Glutamatergic neuron (in vitro differentiated cells): ENCODE measurements around the gene METRN. TPM values are rescaled to one million over a fixed set of nuclear protein-coding genes. Genes with fewer than 3 reads are reported as not detected.

Experiments
- DNase-seq: peaks from one replicate; pipeline ENCODE4 v3.0.0; 2022
- H3K27ac Mint-ChIP-seq: one replicate; pipeline ENCODE4 v1.8.0; 2020; ENCODE audit warnings: mild to moderate bottlenecking, mixed read lengths, inconsistent platforms; ENCODE audit not compliant: unreplicated experiment
- H3K27me3 Mint-ChIP-seq: one replicate; pipeline ENCODE4 v1.8.0; 2020; ENCODE audit warnings: mild to moderate bottlenecking, moderate library complexity, mixed read lengths, inconsistent platforms; ENCODE audit not compliant: unreplicated experiment
- H3K36me3 Mint-ChIP-seq: one replicate; pipeline ENCODE4 v1.8.0; 2020; ENCODE audit warnings: mild to moderate bottlenecking, mixed read lengths, inconsistent platforms; ENCODE audit not compliant: unreplicated experiment
- H3K4me1 Mint-ChIP-seq: one replicate; pipeline ENCODE4 v1.8.0; 2020; ENCODE audit warnings: mild to moderate bottlenecking, low read depth, mixed read lengths, inconsistent platforms; ENCODE audit not compliant: unreplicated experiment
- H3K4me3 Mint-ChIP-seq: one replicate; pipeline ENCODE4 v1.8.0; 2020; ENCODE audit warnings: mild to moderate bottlenecking, mixed read lengths, inconsistent platforms; ENCODE audit not compliant: unreplicated experiment
- H3K9me3 Mint-ChIP-seq: one replicate; pipeline ENCODE4 v1.8.0; 2020; ENCODE audit warnings: mild to moderate bottlenecking, moderate library complexity, mixed read lengths, inconsistent platforms; ENCODE audit not compliant: unreplicated experiment
- long read RNA-seq: library from polyadenylated mRNA; unstranded; transcript quantifications from one replicate; pipeline ENCODE4 v2.0.0, GENCODE V29; 2020; ENCODE audit not compliant: unreplicated experiment
- total RNA-seq: library from RNA; stranded (reverse); fragmentation: NEBNext Ultra II Directional; extraction: Animal tissue kit (Norgen Biotek cat#: 25700); gene quantifications from one replicate; pipeline ENCODE4 v1.2.1, GENCODE V29; 2021; ENCODE audit not compliant: unreplicated experiment
- TF ChIP-seq, protein P1 (sequence below): fragments of 200-600 bp; sonication (generic); IDR thresholded peaks from one replicate; pipeline ENCODE4 v1.5.0; 2021; ENCODE audit not compliant: partially characterized antibody, unreplicated experiment

METRN gene
- 134 TPM for total RNA-seq
- long read RNA-seq, partial matches to known transcripts = 6 of 21 reads
- long read RNA-seq, other reads (novel, unspliced or antisense) = 9 of 21 reads

GRCh38 chr16:714558-715476 is at the start of gene METRN:
Gene METRN, plus strand, starts transcription at chr16:715118. Its CDS starts 172 bp downstream, at chr16:715290.
- DNase-seq = peak; percentile 98
- no peaks in the 10 kb centered on the region for H3K36me3 Mint-ChIP-seq
- H3K27ac Mint-ChIP-seq = peak within 1 kb of the TSS; percentile 85
- peaks cover 19% of the 10 kb centered on the region for H3K27me3 Mint-ChIP-seq
- H3K9me3 Mint-ChIP-seq = peaks cover 17% of the 10 kb centered on the region
- peaks cover 19% of the 10 kb centered on the region for H3K4me1 Mint-ChIP-seq
- H3K4me3 Mint-ChIP-seq = peak within 1 kb of the TSS; percentile 85
- TF ChIP-seq, protein P1, sequence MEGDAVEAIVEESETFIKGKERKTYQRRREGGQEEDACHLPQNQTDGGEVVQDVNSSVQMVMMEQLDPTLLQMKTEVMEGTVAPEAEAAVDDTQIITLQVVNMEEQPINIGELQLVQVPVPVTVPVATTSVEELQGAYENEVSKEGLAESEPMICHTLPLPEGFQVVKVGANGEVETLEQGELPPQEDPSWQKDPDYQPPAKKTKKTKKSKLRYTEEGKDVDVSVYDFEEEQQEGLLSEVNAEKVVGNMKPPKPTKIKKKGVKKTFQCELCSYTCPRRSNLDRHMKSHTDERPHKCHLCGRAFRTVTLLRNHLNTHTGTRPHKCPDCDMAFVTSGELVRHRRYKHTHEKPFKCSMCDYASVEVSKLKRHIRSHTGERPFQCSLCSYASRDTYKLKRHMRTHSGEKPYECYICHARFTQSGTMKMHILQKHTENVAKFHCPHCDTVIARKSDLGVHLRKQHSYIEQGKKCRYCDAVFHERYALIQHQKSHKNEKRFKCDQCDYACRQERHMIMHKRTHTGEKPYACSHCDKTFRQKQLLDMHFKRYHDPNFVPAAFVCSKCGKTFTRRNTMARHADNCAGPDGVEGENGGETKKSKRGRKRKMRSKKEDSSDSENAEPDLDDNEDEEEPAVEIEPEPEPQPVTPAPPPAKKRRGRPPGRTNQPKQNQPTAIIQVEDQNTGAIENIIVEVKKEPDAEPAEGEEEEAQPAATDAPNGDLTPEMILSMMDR = no peak

- H3K27me3 Mint-ChIP-seq = peaks cover 7% of the 10 kb centered on the region
- no peaks in the 10 kb centered on the region for H3K36me3 Mint-ChIP-seq
- DNase-seq = no peak
- H3K4me1 Mint-ChIP-seq = peaks cover 3% of the 10 kb centered on the region
- no peak overlapping the region for H3K27ac Mint-ChIP-seq
- H3K4me3 Mint-ChIP-seq = no peak overlapping the region
- TF ChIP-seq, protein P1 = no peak
- H3K9me3 Mint-ChIP-seq = peaks cover 2% of the 10 kb centered on the region
These were observed 48.3 kb upstream of the METRN start for GRCh38 chr16:666572-666971.

- peaks cover 3% of the 10 kb centered on the region for H3K4me1 Mint-ChIP-seq
- peaks cover 7% of the 10 kb centered on the region for H3K27me3 Mint-ChIP-seq
- H3K36me3 Mint-ChIP-seq = no peaks in the 10 kb centered on the region
- peaks cover 2% of the 10 kb centered on the region for H3K9me3 Mint-ChIP-seq
- TF ChIP-seq, protein P1 = no peak
- no peak for DNase-seq
- H3K4me3 Mint-ChIP-seq = no peak overlapping the region
- peak overlapping the region; percentile 76 for H3K27ac Mint-ChIP-seq
These were observed 47.7 kb upstream of the METRN start for GRCh38 chr16:667113-667779.

GRCh38 chr16:667780-668518 is 47.0 kb upstream of the METRN start, which contains the start of gene RHOT2:
Gene RHOT2, plus strand, starts transcription at chr16:668132. Its CDS starts 68 bp downstream, at chr16:668200.
- peaks cover 2% of the 10 kb centered on the region for H3K9me3 Mint-ChIP-seq
- no peaks in the 10 kb centered on the region for H3K36me3 Mint-ChIP-seq
- peak within 1 kb of the TSS; percentile 76 for H3K27ac Mint-ChIP-seq
- TF ChIP-seq, protein P1 = peak; percentile 77
- peak within 1 kb of the TSS; percentile 65 for H3K4me3 Mint-ChIP-seq
- DNase-seq = peak; percentile 96
- peaks cover 2% of the 10 kb centered on the region for H3K4me1 Mint-ChIP-seq
- H3K27me3 Mint-ChIP-seq = peaks cover 3% of the 10 kb centered on the region
